HL-60 (cell line): ENCODE data around the gene BLTP2.

Experiments
- GABPA ChIP-seq: IDR thresholded peaks from 2 replicates; pipeline ENCODE4 v1.6.1; 2012; ENCODE audit warnings: low read depth
- POLR2AphosphoS5 ChIP-seq: IDR thresholded peaks from 2 replicates; pipeline ENCODE4 v1.6.1; 2012; ENCODE audit warnings: low read depth
- SPI1 ChIP-seq: IDR thresholded peaks from 2 replicates; pipeline ENCODE4 v1.6.1; 2012; ENCODE audit warnings: low read depth, mild to moderate bottlenecking, borderline replicate concordance
- TF ChIP-seq, protein P1 (sequence below): IDR thresholded peaks from one replicate; pipeline ENCODE4 v1.5.1; 2011; ENCODE audit warnings: low read length, control low read depth, inconsistent platforms; ENCODE audit not compliant: insufficient read depth
- TF ChIP-seq, protein P2 (sequence below): IDR thresholded peaks from 2 replicates; pipeline ENCODE4 v1.6.1; 2012; ENCODE audit warnings: low read depth; ENCODE audit not compliant: insufficient replicate concordance

DNA sequence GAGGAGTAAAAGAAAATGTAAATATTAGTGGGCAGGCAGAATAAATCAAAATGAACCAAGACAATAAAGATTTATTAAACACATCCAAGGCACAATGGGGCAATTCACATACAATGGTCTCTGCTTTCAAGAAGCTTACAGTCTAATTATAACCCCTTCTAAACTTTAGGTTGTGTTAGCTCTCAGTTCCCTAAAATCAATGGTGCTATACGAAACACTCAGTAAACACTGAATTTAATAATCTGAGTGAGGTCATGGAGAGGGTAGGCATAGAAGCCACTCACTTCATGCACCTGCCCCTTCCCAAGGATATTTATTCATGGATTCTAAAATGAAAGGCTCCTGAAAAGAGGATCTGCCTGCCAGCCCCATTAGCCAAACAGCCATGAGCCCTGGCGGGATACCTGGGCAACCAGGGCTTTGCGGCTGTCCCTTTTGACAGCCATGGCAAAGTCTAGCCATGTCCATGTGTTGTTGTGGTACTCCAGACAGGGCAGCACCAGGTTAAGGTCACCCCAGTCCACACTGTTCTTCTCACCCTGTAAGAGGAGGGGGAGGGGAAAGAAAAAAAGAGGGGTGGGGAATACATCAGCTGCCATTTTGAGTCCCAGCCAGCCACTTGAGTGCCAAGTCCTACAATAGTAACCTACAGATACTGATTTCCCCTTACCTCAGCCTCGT lies 29.6 kb downstream of the BLTP2 start:
- TF ChIP-seq, protein P1, sequence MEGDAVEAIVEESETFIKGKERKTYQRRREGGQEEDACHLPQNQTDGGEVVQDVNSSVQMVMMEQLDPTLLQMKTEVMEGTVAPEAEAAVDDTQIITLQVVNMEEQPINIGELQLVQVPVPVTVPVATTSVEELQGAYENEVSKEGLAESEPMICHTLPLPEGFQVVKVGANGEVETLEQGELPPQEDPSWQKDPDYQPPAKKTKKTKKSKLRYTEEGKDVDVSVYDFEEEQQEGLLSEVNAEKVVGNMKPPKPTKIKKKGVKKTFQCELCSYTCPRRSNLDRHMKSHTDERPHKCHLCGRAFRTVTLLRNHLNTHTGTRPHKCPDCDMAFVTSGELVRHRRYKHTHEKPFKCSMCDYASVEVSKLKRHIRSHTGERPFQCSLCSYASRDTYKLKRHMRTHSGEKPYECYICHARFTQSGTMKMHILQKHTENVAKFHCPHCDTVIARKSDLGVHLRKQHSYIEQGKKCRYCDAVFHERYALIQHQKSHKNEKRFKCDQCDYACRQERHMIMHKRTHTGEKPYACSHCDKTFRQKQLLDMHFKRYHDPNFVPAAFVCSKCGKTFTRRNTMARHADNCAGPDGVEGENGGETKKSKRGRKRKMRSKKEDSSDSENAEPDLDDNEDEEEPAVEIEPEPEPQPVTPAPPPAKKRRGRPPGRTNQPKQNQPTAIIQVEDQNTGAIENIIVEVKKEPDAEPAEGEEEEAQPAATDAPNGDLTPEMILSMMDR, result no peak
- no peak for TF ChIP-seq GABPA
- no peak for TF ChIP-seq POLR2AphosphoS5
- TF ChIP-seq, protein P2, sequence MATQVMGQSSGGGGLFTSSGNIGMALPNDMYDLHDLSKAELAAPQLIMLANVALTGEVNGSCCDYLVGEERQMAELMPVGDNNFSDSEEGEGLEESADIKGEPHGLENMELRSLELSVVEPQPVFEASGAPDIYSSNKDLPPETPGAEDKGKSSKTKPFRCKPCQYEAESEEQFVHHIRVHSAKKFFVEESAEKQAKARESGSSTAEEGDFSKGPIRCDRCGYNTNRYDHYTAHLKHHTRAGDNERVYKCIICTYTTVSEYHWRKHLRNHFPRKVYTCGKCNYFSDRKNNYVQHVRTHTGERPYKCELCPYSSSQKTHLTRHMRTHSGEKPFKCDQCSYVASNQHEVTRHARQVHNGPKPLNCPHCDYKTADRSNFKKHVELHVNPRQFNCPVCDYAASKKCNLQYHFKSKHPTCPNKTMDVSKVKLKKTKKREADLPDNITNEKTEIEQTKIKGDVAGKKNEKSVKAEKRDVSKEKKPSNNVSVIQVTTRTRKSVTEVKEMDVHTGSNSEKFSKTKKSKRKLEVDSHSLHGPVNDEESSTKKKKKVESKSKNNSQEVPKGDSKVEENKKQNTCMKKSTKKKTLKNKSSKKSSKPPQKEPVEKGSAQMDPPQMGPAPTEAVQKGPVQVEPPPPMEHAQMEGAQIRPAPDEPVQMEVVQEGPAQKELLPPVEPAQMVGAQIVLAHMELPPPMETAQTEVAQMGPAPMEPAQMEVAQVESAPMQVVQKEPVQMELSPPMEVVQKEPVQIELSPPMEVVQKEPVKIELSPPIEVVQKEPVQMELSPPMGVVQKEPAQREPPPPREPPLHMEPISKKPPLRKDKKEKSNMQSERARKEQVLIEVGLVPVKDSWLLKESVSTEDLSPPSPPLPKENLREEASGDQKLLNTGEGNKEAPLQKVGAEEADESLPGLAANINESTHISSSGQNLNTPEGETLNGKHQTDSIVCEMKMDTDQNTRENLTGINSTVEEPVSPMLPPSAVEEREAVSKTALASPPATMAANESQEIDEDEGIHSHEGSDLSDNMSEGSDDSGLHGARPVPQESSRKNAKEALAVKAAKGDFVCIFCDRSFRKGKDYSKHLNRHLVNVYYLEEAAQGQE, result no peak
- TF ChIP-seq SPI1, result no peak
